NCI-H345 treated with DMSO at 0.1 percent for 48 hours (cell line): ENCODE data around the gene MAPT.
"Not testable (repeated sequence)": the region's sequence is repeated elsewhere in the genome, so short reads cannot be mapped to it uniquely, and the experiment has no call there.

Experiments
- DNase-seq: peaks from one replicate; lab custom pipeline; 2025; ENCODE audit not compliant: unreplicated experiment; lab: John Stamatoyannopoulos, UW

Gene MAPT

DNA sequence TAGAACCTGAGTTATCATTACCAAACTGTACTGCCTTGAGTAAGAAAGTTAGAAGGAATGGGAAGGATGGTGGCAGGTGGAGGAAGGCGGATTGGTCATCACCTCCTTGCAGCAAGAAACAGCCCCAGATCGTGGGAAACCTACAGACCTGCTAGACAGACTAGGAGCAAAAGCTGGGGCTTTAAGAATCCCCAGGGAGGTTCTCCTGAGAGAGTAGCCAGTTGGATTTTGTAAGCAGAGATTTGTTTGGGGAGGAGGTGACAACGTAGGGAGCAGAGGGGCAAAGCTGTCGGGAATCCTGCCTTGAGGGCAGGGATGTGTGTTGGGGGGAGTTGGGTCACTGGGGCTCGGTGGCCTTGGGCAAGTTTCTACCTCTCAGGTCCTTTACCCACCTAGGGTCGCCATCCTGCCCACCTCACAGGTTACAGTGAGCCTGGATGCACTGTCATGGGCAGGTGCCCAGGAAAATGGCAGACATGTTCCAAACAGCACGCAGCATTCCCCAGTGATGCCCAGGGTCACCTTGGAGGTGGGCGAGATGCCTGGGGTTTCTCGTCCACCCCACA is 55.5 kb downstream of the MAPT start:
- DNase-seq, result no peak

DNA sequence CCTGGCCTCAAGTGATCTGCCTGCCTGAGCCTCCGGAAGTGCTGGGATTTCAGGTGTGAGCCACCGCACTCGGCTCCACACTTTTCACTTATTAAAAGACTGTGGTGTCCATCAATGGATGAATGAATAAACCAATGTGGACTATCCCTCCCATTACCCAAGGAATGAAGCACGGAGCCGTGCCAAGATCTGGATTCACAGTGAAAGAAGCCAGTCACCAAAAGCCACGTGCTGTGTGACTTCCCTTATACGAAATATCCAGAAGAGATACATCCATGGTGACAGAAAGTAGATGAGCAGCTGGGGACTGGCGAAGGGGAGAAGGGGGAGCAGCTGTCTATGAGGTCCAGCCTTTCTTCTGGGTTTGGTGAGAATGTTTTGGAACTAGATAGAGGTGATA is 56.5 kb downstream of the MAPT start:
- DNase-seq, result no peak

DNA sequence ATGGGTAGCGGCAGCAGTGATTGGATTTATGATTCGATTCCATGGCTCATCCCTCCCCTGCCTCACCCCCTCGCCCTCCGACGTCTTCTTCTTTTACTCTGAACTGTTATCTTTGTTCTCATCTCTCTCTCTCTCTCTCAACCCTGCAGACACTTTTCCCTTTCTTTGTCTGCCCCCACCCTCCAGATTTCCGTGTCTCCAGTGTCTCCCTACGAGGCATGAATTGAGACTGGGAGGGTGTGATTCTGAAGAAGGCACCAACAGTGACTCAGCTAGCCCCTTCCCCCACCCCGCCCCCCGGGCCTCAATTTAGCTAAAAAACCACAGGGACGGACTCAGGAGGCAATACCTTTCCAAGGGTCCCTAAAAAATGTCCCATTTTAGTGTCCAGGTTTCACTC is 57.0 kb downstream of the MAPT start:
- DNase-seq, result no peak

DNA sequence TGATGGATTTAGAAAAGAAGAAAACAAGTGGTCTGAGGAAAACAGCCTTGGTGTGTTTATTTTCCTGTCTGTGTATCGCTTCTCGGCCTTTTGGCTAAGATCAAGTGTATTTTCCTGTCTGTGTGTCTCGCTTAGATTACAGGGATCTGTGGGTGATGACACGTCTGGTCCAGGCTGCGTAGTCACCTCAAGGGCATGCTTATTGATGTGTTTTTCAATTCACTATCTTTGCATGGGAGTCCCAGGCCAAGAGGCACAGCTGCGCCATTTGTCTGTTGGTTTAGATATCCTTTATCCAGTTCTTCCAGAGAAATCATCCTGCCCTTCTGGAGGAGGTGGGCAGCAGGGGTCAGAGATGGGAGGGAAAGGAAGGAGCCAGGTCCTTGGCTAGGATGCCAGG is 57.6 kb downstream of the MAPT start:
- DNase-seq, result no peak

DNA sequence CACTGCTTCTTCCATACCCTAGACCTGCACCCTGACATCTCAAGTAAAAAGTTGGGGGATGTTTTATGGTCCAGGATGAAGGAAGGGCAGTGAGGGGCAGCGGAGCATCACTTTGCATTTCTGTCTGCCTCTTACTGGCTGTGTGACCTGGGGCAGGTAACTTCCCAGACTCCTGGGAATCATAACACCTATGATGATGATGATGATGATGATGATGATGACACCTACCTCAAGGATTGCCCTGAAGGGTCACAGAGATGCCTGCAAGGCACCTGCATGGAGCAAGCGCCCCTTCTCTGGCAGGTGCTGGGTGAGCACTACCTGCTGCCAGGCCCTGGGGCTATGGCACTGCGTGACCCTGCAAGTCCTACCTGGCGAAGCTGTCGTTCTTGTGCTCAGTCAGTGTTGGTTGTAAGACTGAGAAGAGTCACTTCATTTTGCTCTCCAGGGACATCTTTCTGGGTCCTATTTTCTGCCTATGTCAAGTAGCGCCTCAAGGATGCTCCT is 58.5 kb downstream of the MAPT start:
- DNase-seq, result no peak

DNA sequence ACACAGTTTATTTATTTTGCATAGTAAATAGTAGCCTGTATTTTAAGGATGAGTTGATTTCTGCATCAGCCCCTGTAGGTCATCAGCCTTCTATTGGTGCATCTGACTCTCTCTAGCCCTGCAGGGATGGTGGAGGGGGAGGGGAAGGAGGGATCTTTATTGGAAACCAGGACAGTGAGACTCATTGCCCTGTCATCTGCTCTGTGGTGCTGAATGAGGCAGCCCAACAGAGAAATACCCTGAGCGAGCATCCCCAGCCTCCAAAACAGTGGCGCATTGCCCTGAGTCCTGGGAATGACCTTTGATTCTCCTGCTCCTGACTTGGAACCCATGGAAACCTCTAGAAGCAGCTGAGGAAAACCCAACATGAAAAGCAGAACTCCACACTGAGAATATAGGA is 59.2 kb downstream of the MAPT start:
- DNase-seq, result no peak

DNA sequence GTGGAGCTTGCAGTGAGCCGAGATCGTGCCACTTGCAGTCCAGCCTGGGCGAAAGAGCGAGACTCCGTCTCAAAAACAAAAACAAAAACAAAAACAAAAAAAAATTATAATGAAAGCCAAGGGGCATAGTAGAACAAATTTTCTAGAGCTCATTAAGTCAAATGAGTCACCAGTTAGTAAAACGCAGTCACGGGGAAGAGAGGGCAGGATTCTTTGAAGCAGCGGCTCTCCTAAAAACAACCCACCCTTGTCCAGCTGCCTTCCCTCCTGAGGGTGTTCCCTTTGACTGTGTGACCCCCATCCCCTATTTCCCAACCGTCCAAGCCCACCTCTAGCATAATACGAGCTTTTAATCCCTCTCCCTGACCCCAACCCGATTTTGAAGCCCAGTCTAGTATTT is 60.6 kb downstream of the MAPT start:
- no peak for DNase-seq

DNA sequence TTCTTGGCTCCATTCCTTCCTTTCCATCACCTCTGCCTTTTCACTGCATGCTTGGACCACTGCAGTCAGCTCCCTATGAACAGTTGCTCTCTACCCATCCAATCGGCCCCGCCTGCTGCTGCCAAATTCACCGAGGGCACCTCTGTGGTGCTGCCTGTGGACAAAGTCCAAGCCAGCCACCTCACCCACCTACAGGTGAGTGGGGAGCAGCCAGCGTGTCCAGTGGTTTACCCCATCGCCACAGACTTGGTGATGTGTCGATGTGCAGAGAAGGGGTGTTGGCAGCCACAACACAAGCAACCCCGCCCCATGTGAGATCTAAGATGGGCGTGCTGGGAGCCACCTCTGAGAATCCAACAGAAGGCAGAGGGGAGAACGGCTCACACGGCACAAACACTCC is 61.0 kb downstream of the MAPT start:
- no peak for DNase-seq

DNA sequence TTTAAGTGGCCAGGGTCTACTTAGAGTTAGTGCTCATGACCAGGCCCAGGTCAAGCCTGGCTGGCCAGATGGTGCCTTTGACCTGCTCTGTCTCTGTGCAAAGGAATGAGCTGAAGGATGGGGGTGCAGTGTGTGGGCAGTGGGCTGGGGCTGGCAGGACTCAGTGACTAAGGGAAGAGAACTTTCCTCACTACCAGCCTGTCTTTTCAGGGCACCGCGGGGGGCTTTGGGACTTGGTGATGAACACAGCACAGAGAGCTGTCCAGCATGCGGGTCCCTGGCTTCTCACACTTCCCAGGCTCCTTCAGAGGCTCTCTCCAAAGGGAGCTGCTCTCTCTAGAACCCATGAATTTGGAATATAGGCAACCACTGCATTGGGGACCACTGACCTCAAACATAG is 61.7 kb downstream of the MAPT start:
- no peak for DNase-seq

DNA sequence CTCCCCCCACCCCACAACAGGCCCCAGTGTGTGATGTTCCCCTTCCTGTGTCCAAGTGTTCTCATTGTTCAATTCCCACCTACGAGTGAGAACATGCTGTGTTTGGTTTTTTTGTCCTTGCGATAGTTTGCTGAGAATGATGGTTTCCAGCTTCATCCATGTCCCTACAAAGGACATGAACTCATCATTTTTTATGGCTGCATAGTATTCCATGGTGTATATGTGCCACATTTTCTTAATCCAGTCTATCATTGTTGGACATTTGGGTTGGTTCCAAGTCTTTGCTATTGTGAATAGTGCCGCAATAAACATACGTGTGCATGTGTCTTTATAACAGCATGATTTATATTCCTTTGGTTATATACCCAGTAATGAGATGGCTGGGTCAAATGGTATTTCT is 62.4 kb downstream of the MAPT start:
- DNase-seq, result not testable (repeated sequence)

DNA sequence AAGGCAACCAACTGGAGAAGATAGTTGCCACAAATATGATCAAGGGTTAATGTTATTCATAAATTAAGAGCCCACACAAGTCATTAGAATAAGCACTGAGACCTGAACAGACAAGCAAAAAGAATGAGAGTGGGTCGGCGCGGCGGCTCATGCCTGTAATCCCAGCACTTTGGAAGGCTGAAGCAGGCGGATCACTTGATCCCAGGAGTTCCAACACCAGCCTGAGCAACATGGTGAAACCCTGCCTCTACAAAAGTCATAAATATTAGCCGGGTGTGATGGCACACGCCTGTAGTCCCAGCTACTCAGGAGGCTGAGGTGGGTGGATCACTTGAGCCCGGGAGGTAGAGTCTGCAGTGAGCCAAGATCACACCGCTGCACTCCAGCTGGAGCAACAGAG is 64.0 kb downstream of the MAPT start:
- no peak for DNase-seq

DNA sequence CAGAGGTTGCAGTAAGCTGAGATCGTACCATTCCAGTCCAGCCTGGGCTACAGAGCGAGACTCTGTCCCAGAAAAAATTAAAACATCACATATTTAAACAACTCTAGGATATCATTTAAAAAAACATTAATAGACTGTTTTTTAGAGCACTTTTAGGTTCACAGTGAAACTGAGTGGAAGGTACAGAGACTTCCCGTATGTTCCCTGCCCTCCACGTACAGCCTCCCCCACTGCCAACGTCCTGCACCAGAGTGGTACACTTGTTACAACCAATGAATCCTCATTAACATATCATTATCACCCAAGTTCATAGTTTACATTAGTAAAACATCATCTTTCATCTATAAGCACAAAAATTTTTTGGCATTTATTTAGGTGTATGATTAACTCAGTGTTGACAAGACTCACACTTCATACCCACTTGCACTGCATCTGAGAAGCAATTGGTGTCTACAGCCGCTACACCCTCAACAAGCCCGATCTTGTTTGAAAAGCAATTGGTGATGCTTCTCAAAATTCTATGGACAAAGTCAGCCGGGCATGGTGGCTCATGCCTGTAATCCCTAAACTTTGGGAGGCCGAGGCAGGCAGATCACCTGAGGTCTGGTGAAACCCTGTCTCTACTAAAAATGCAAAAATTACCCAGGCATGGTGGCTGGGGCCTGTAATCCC is 64.8 kb downstream of the MAPT start:
- DNase-seq, result peak; percentile 41

DNA sequence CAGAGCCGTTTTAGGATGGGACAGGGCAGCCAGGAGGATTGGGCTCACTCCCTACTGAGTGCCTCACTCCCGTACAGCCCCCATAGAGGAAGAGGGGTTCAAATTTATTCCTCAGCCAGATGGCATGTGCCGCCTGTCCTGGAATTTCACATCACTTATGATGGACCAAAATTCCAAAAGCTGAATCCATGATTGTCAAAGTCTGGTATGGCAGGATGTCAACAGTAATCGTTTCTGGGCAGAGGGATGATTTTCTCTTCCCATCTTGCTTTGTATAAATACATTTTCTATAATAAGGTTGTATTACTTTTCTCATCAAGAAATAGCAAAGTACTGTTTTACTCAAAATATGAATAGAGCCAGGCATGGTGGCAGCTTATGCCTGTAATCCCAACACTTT is 66.0 kb downstream of the MAPT start:
- no peak for DNase-seq

DNA sequence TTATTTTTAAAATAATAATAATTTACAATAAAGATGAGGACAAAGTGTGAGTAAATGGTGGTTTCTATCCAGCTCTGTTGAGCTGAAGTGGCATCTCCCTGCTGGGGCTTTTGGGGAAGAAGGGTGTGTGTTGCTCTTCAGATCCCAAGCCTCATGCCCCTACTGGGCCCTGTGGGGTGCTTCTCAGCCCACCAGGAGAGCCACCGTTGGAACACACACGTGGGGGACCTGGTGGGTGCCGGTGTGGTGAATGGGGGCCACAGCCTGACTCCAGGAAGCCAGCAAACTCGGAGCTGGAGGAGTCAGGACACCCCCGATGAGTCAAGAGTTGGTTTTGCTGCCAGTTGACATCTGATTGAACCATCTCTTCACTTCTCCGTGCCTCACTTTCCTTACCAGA is 66.9 kb downstream of the MAPT start:
- peak; percentile 70 for DNase-seq

DNA sequence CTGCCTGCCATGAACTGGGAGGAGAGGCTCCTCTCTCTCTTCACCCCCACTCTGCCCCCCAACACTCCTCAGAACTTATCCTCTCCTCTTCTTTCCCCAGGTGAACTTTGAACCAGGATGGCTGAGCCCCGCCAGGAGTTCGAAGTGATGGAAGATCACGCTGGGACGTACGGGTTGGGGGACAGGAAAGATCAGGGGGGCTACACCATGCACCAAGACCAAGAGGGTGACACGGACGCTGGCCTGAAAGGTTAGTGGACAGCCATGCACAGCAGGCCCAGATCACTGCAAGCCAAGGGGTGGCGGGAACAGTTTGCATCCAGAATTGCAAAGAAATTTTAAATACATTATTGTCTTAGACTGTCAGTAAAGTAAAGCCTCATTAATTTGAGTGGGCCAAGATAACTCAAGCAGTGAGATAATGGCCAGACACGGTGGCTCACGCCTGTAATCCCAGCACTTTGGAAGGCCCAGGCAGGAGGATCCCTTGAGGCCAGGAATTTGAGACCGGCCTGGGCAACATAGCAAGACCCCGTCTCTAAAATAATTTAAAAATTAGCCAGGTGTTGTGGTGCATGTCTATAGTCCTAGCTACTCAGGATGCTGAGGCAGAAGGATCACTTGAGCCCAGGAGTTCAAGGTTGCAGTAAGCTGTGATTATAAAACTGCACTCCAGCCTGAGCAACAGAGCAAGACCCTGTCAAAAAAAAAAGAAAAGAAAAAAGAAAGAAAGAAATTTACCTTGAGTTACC is 68.0 kb downstream of the MAPT start:
- DNase-seq, result no peak

DNA sequence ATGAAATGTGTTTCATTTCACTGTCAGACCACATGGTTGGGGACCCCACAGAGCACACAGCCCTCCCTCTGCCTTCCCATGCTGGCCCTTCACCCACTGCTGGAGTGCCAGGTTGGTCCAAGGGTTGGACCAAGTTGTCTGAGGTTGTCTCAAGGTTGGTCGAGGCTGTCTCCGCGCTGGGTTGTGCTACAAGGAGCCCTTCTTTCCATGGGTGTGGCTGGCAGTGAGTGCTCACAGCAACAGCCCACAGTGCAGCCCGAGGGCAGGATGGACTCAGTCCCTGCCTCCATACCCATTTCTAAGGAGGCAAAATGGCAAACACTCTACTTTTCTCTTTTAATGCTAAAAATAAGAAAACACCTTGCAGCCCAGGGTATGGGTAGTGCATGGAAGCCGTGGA is 68.9 kb downstream of the MAPT start:
- no peak for DNase-seq

DNA sequence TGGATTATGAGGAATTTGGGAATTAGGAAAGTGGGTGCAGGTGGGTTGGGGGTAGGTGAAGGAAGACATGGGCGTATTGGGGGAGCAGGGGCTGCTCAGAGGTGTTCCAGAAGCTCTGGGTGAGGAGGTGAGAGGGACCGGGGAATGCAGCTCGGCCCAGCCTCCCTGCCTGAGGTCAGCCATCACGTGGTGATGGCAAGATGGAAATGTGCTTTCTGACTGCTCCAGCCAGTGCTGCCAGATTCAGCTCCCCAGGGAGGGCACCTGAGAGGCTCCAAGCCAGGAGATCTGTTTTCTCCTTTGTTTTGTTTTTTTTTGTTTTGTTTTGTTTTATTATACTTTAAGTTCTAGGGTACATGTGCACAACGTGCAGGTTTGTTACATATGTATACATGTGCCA is 69.5 kb downstream of the MAPT start:
- DNase-seq, result peak; percentile 15

DNA sequence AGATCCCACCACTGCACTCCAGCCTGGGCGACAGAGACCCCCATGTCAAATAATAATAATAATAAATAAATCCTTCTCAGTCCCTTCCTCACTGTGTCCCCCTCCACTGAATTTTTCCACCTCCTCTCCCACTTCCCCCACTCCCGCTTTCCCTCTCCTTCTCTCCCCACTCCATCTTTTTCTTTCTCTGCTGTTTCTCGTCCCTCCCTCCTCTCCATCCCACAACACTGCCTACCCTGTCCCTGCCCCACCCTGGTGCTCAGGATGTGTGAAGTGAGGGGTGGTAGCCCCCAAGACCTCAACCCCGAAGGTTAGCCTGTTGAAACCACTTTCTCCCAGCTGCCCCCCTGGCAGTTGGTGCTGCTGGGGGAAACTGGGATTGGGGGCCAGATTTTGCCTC is 70.3 kb downstream of the MAPT start:
- no peak for DNase-seq

DNA sequence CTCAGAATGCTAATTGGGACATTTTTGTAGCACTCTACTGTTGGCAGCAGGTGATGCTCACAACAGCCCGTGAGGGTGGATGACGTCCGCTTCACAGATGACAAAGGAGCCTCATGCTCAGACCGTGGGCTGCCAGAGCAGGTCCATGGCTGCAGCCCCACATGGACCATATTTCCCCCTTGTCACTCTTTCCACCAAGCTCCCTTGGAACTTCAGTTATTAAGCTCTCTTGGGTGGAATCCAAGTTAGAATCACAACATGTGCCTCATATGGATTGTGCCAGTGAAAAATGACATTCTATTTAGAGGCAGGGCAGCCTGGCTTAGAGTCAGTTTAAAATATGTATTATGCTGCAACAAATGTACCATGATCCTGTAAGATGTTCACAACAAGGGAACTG is 71.5 kb downstream of the MAPT start:
- no peak for DNase-seq

DNA sequence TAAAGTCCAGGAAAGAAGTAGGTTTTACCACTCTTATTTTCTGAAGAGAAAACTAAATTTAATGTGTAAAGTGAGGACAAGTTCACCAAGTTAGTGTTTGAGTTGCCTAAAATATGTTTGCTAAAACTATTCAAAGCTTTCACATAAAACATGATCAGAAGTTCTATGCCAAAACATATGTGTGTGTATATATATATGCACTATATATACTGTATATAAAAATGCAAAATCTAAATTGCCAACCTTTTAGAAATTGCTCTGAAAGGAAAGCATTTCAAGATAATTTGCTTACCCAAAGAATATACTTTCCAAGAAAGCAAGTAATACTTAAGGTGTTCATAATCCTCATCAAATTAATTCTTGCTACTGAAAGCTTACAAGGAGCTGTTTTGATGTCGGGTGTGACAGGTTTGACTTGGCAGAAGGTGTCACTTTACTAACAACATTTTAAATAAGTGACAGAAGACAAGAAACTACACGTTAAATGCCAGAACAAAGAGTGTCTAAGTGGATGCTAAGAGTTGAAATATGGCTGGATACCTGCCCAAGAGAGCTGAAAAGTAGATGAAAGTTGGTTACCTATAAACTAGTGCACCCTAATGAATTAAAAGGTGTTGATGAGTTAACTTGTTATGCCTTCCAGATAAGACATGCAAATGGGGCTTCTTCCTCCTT is 72.4 kb downstream of the MAPT start:
- no peak for DNase-seq

DNA sequence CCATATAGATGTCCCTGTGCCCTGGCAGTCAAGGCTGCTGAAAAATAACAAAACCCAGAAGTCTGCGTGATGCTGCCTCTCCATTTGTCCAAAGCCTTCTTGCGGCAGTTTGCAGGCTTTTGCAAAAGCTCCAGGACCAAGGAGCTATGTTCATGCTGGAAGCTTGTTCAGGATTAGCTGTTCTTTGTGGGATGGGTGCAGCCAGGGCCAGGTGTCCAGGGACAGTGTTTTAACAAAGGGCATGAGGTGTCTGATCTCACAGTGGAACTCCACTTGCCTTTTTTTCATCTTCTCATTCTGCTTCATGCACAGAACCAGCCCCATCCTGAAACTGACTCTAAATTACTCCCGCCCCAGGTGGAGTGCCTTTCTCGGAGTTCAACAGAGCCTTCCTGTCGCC is 73.0 kb downstream of the MAPT start:
- no peak for DNase-seq

DNA sequence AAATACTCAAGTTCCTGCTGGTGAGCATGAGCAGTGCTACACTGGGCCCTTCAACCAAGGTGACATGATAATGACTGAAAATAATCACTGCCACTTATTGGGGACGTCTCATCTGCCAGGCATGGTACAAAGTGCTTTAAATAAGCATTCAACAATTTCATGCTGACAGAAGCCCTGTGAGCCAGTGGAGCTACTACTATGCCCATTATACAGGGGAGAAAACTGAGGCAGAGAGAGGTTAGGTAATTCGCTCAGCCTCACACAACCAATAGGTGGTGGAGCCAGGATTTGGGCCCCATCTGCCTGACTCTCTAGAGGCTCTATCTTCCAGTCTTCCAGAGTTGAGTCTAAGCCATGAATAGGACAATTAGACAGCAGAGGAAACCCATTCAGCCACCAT is 74.4 kb downstream of the MAPT start:
- DNase-seq, result no peak
